A549 (cell line): ENCODE data around the gene EEFSEC. TPM values are rescaled to one million over a fixed set of nuclear protein-coding genes. Genes with fewer than 3 reads are reported as not detected.

Source experiments
- ATAC-seq, 2 experiments: fragments of 200-7000 bp in 1 of 2; fragments of >200 bp in 1 of 2; cut with Nextera tagmentation in 1 of 2; cut with Tn5 transposase in 1 of 2; 3 replicates each; pipeline versions ENCODE4 v1.8.0 to v1.9.1; 2018 to 2020; ENCODE audit warnings: mild to moderate bottlenecking in 1 of 2, moderate library complexity in 1 of 2
- CTCF ChIA-PET: fragments of 300-600 bp; sonication (Branson Sonifier 250); formaldehyde crosslinking; extraction: SDS; loops from one replicate; lab custom pipeline; 2021; ENCODE audit warnings: antibody characterized with exemption, inconsistent platforms; lab: Yijun Ruan, JAX
- POLR2A ChIA-PET: fragments of 350-600 bp; formaldehyde crosslinking; extraction: SDS; loops from one replicate; lab custom pipeline; 2021; ENCODE audit warnings: antibody characterized with exemption, inconsistent platforms; lab: Yijun Ruan, JAX
- DNase-seq, 2 experiments: peaks; one replicate each; pipeline versions ENCODE4 v3.0.0 to v3.0.0-alpha.2; 2011 to 2016; ENCODE audit warnings: low read depth in 1 of 2, low spot score in 1 of 2
- FAIRE-seq: peaks from 2 replicates; lab custom pipeline; 2011; peaks lifted over from hg19 to GRCh38; lab: Jason Lieb, UNC
- H3K27ac ChIP-seq, 2 experiments: fragments of >200 bp; sonication (Bioruptor Twin); formaldehyde crosslinking; 3 replicates each; pipeline ENCODE4 v1.5.1; 2016 to 2017
- H3K4me1 ChIP-seq: fragments of >200 bp; sonication (Bioruptor Twin); formaldehyde crosslinking; 3 replicates; pipeline ENCODE4 v1.6.1; 2016
- H3K4me2 ChIP-seq: fragments of >200 bp; sonication (Bioruptor Twin); formaldehyde crosslinking; 3 replicates; pipeline ENCODE4 v1.6.1; 2016
- H3K4me3 ChIP-seq: fragments of >200 bp; sonication (Bioruptor Twin); formaldehyde crosslinking; 3 replicates; pipeline ENCODE4 v1.5.1; 2016
- H3K9me3 ChIP-seq: fragments of >200 bp; sonication (Bioruptor Twin); formaldehyde crosslinking; 3 replicates; pipeline ENCODE4 v1.6.1; 2016
- ATOH8 ChIP-seq: fragments of 250-450 bp; sonication (Bioruptor Pico); IDR thresholded peaks from 2 replicates; pipeline ENCODE4 v1.5.0; 2020; ENCODE audit warnings: low read depth, mild to moderate bottlenecking, moderate library complexity
- BHLHE40 ChIP-seq: IDR thresholded peaks from 2 replicates; pipeline ENCODE4 v1.6.1; 2012; ENCODE audit warnings: low read depth, low read length, inconsistent platforms
- CEBPB ChIP-seq, 2 experiments: fragments of >200 bp in 1 of 2; sonication (Bioruptor Twin) in 1 of 2; formaldehyde crosslinking in 1 of 2; IDR thresholded peaks; 2 replicates each; pipeline ENCODE4 v1.6.1; 2012 to 2016
- ELK1 ChIP-seq: fragments of 150-350 bp; IDR thresholded peaks from 2 replicates; pipeline ENCODE4 v1.6.1; 2014; ENCODE audit warnings: low read depth, mild to moderate bottlenecking, low read length
- EP300 ChIP-seq, 2 experiments: fragments of >200 bp; sonication (Bioruptor Twin); formaldehyde crosslinking; IDR thresholded peaks; 2 replicates in 1 of 2; 3 replicates in 1 of 2; pipeline ENCODE4 v1.6.1; 2016 to 2017
- FOSB ChIP-seq: fragments of 250-450 bp; sonication (Bioruptor Pico); IDR thresholded peaks from 2 replicates; pipeline ENCODE4 v1.5.0; 2020; ENCODE audit warnings: mild to moderate bottlenecking, moderate library complexity
- FOSL2 ChIP-seq, 2 experiments: fragments of 450-650 bp in 1 of 2; fragments of >200 bp in 1 of 2; sonication (Bioruptor Twin) in 1 of 2; formaldehyde crosslinking; IDR thresholded peaks; 2 replicates each; pipeline versions ENCODE4 v1.5.0 to v1.6.1; 2016 to 2020; ENCODE audit warnings: mild to moderate bottlenecking in 1 of 2, moderate library complexity in 1 of 2
- FOXS1 ChIP-seq: fragments of 250-450 bp; sonication (Bioruptor Pico); IDR thresholded peaks from 2 replicates; pipeline ENCODE4 v1.5.0; 2020; ENCODE audit warnings: mild to moderate bottlenecking, moderate library complexity
- GATA3 ChIP-seq: IDR thresholded peaks from 2 replicates; pipeline ENCODE4 v1.6.1; 2012; ENCODE audit warnings: borderline replicate concordance
- HES2 ChIP-seq: fragments of >200 bp; sonication (Bioruptor Twin); formaldehyde crosslinking; IDR thresholded peaks from 2 replicates; pipeline ENCODE4 v1.6.1; 2016
- HEYL ChIP-seq: fragments of 250-450 bp; sonication (Bioruptor Pico); IDR thresholded peaks from 2 replicates; pipeline ENCODE4 v1.8.0; 2021; ENCODE audit warnings: mild to moderate bottlenecking, moderate library complexity
- MAX ChIP-seq: IDR thresholded peaks from 2 replicates; pipeline ENCODE4 v1.6.1; 2012
- MAZ ChIP-seq: fragments of 150-350 bp; IDR thresholded peaks from 2 replicates; pipeline ENCODE4 v1.6.1; 2014; ENCODE audit warnings: antibody characterized with exemption, low read depth, low read length, borderline replicate concordance
- MYC ChIP-seq: IDR thresholded peaks from 2 replicates; pipeline ENCODE4 v1.6.1; 2012; ENCODE audit warnings: mild to moderate bottlenecking, inconsistent platforms, low read length, improper control_type of control experiment, borderline replicate concordance
- NR3C1 ChIP-seq: fragments of >200 bp; sonication (Bioruptor Twin); formaldehyde crosslinking; IDR thresholded peaks from 3 replicates; pipeline ENCODE4 v1.6.1; 2017
- PBX3 ChIP-seq: IDR thresholded peaks from 2 replicates; pipeline ENCODE4 v1.6.1; 2012
- POLR2A ChIP-seq: IDR thresholded peaks from 2 replicates; pipeline ENCODE4 v1.6.1; 2012; ENCODE audit warnings: mild to moderate bottlenecking, low read length
- RNF2 ChIP-seq: fragments of 200-600 bp; sonication (generic); IDR thresholded peaks from 2 replicates; pipeline ENCODE4 v1.6.1; 2016; ENCODE audit warnings: low read depth, mild to moderate bottlenecking, antibody characterized with exemption, moderate library complexity, borderline replicate concordance
- SMC3 ChIP-seq: fragments of >200 bp; sonication (Bioruptor Twin); formaldehyde crosslinking; IDR thresholded peaks from 3 replicates; pipeline ENCODE4 v1.6.1; 2018; ENCODE audit warnings: inconsistent platforms
- SREBF2 ChIP-seq: fragments of 450-650 bp; IDR thresholded peaks from 2 replicates; pipeline ENCODE4 v1.6.1; 2014; ENCODE audit warnings: mild to moderate bottlenecking, moderate library complexity
- TFCP2L1 ChIP-seq: fragments of 250-450 bp; sonication (Bioruptor Pico); IDR thresholded peaks from 2 replicates; pipeline ENCODE4 v1.5.0; 2021; ENCODE audit warnings: mild to moderate bottlenecking
- TP53 ChIP-seq: fragments of 250-450 bp; sonication (Bioruptor Pico); IDR thresholded peaks from 2 replicates; pipeline ENCODE4 v1.5.0; 2021; ENCODE audit warnings: mild to moderate bottlenecking, moderate library complexity
- ZC3H11A ChIP-seq: fragments of 450-650 bp; IDR thresholded peaks from 2 replicates; pipeline ENCODE4 v1.6.1; 2014; ENCODE audit warnings: antibody characterized with exemption, mild to moderate bottlenecking
- ZFP36 ChIP-seq: fragments of 450-650 bp; IDR thresholded peaks from 2 replicates; pipeline ENCODE4 v1.6.1; 2014; ENCODE audit warnings: borderline replicate concordance; ENCODE audit not compliant: partially characterized antibody
- WGBS: methylation state at CpG from one replicate; pipeline ENCODE4 v1.1.6; 2017; ENCODE audit errors: missing lambda C conversion rate; 5-methylcytosine and 5-hydroxymethylcytosine counted together
- polyA plus RNA-seq, 4 experiments: library from polyadenylated mRNA; depleted of rRNA in 3 of 4; stranded (reverse); fragments of >200 nt; fragmentation: RNase III in 1 of 4; extraction: RNeasy Plus Mini Kit Qiagen cat#74134 plus additional on column Dnase treatment in 1 of 4; gene quantifications; 2 replicates in 3 of 4; 3 replicates in 1 of 4; pipeline ENCODE4 v1.2.3, GENCODE V29; 2011 to 2017

The EEFSEC gene
- polyA plus RNA-seq, 2 of the 4 experiments (the other 2 are of a cell fraction), result 6.9 to 7.3 TPM

GRCh38 chr3:128328546-128329458, 175.5 kb downstream of the EEFSEC start:
- H3K4me3 ChIP-seq, result no peak overlapping the region
- H3K27ac ChIP-seq, result no peak overlapping the region
- no peaks in the 10 kb centered on the region for H3K9me3 ChIP-seq
- no peak for TF ChIP-seq FOSL2 (IDR thresholded peaks at IDR 0.05)
- no peak for TF ChIP-seq FOSL2 (CRISPR knock-in tag; IDR thresholded peaks at IDR 0.05)
- no peak for TF ChIP-seq RNF2
- no peak for TF ChIP-seq SREBF2
- TF ChIP-seq NR3C1, result no peak
- no peak for TF ChIP-seq HEYL (CRISPR knock-in tag)
- TF ChIP-seq SMC3, result no peak
- no peak for TF ChIP-seq MAX
- no peak for TF ChIP-seq ZFP36
- no peak for TF ChIP-seq MYC
- TF ChIP-seq PBX3, result no peak
- no peak for TF ChIP-seq ATOH8 (CRISPR knock-in tag)
- TF ChIP-seq CEBPB (IDR thresholded peaks at IDR 0.05), result no peak
- ChIA-PET POLR2A (no interaction called here), CTCF (no interaction called here)
- H3K4me2 ChIP-seq, result no peak overlapping the region
- H3K4me1 ChIP-seq, result no peaks in the 10 kb centered on the region
- FAIRE-seq, result no peak
- DNase-seq, result no peak
- 86% methylated on average over 8 of the region's 12 CpGs for WGBS
- no peak for ATAC-seq

GRCh38 chr3:128329491-128330213, 176.4 kb downstream of the EEFSEC start:
- Histone ChIP-seq H3K4me3 (no peak overlapping the region), H3K4me2 (no peak overlapping the region), H3K9me3 (no peaks in the 10 kb centered on the region)
- DNase-seq (no peak), ATAC-seq (no peak; a peak in 2 of 6 replicates)
- no peak for TF ChIP-seq FOXS1 (CRISPR knock-in tag)
- TF ChIP-seq SMC3, result no peak
- no peak for TF ChIP-seq ATOH8 (CRISPR knock-in tag)
- no peak for TF ChIP-seq EP300 (IDR thresholded peaks at IDR 0.05)
- no peak for TF ChIP-seq BHLHE40
- no peak for TF ChIP-seq MAZ
- TF ChIP-seq ELK1, result no peak
- TF ChIP-seq FOSB (CRISPR knock-in tag), result no peak
- TF ChIP-seq POLR2A, result no peak
- no peak for TF ChIP-seq HES2
- TF ChIP-seq ZC3H11A, result no peak
- no peak for TF ChIP-seq TFCP2L1
- no peak for TF ChIP-seq MAX
- TF ChIP-seq TP53 (CRISPR knock-in tag), result no peak
- TF ChIP-seq GATA3, result no peak
- no peak for TF ChIP-seq ZFP36
- TF ChIP-seq, all 56 proteins: peak for 0
- no peak for FAIRE-seq
- CTCF ChIA-PET, result no interaction called here
- no peak overlapping the region for H3K27ac ChIP-seq
- POLR2A ChIA-PET, result no interaction called here
- H3K4me1 ChIP-seq, result no peaks in the 10 kb centered on the region
- 86% methylated on average over 3 of the region's 6 CpGs for WGBS
